Endothelial cell of umbilical vein (primary cell): ENCODE results near the gene ZNF317. TPM values are rescaled to one million over a fixed set of nuclear protein-coding genes. Genes with fewer than 3 reads are reported as not detected.

ENCODE experiments used
- BruUV-seq: library from RNA; stranded (reverse); fragments of 400-500 nt; replicated peaks from 2 replicates; lab custom pipeline; 2021; lab: Mats Ljungman, UMichigan
- CTCF ChIA-PET: fragments of 300-600, 350-600 bp; sonication (Branson Sonifier 250); formaldehyde crosslinking; loops from one replicate; lab custom pipeline; 2021; ENCODE audit warnings: antibody characterized with exemption, inconsistent platforms; lab: Charles Lee
- POLR2A ChIA-PET: fragments of 300-600, 350-600 bp; sonication (Branson Sonifier 250); formaldehyde crosslinking; loops from one replicate; lab custom pipeline; 2021; ENCODE audit warnings: antibody characterized with exemption, inconsistent platforms; lab: Charles Lee
- DNase-seq: peaks from one replicate; pipeline ENCODE4 v3.0.0-alpha.2; 2011; ENCODE audit warnings: low read depth, low spot score
- FAIRE-seq: peaks from 2 replicates; lab custom pipeline; 2011; peaks lifted over from hg19 to GRCh38; lab: Jason Lieb, UNC
- H2AFZ ChIP-seq: 2 replicates; pipeline ENCODE4 v1.6.0; 2012; ENCODE audit warnings: low read depth, low read length, control low read depth, inconsistent platforms
- H3K27ac ChIP-seq: 2 replicates; pipeline ENCODE4 v1.5.1; 2011; ENCODE audit warnings: low read depth, mild to moderate bottlenecking, control low read depth, low read length, moderate library complexity; ENCODE audit not compliant: insufficient read depth
- H3K27me3 ChIP-seq, 2 experiments: 2 replicates each; pipeline versions ENCODE4 v1.6.0 to v1.6.1; 2011; ENCODE audit warnings: low read length in 2 of 2, mixed read lengths in 1 of 2; ENCODE audit not compliant: control insufficient read depth in 2 of 2, insufficient read depth in 2 of 2
- H3K36me3 ChIP-seq, 2 experiments: 2 replicates in 1 of 2; 3 replicates in 1 of 2; pipeline ENCODE4 v1.5.1; 2011; ENCODE audit warnings: low read length in 2 of 2, mild to moderate bottlenecking in 1 of 2, moderate library complexity in 1 of 2; ENCODE audit not compliant: control insufficient read depth in 2 of 2, insufficient read depth in 2 of 2; ENCODE audit errors: extremely low read depth in 1 of 2
- H3K4me1 ChIP-seq: 3 replicates; pipeline ENCODE4 v1.5.1; 2011; ENCODE audit warnings: mild to moderate bottlenecking, low read length; ENCODE audit not compliant: control insufficient read depth, insufficient read depth; ENCODE audit errors: extremely low read depth
- H3K4me2 ChIP-seq: 2 replicates; pipeline ENCODE4 v1.6.1; 2011; ENCODE audit warnings: low read length, control low read depth, mixed read lengths; ENCODE audit not compliant: insufficient read depth
- H3K4me3 ChIP-seq, 3 experiments: fragments of 200-600 bp in 1 of 3; sonication (generic), shearing (Covaris generic) in 1 of 3; replicated peaks in 1 of 3; 2 replicates each; pipeline ENCODE4 v1.5.1; 2011 to 2016; ENCODE audit warnings: control low read depth in 3 of 3, low read length in 3 of 3, mild to moderate bottlenecking in 2 of 3, inconsistent platforms in 1 of 3, low read depth in 1 of 3, moderate library complexity in 1 of 3; ENCODE audit not compliant: insufficient read depth in 1 of 3
- H3K79me2 ChIP-seq: 2 replicates; pipeline ENCODE4 v1.6.0; 2012; ENCODE audit warnings: low read length, inconsistent platforms; ENCODE audit not compliant: control insufficient read depth, insufficient read depth
- H3K9ac ChIP-seq: replicated peaks from 2 replicates; pipeline ENCODE3; 2011; ENCODE audit warnings: low read length, control low read depth; ENCODE audit not compliant: insufficient read depth; ENCODE audit errors: extremely low read depth
- H3K9me1 ChIP-seq: replicated peaks from 3 replicates; pipeline ENCODE4 v1.6.0; 2011; ENCODE audit warnings: mild to moderate bottlenecking, low read length; ENCODE audit not compliant: control insufficient read depth, insufficient read depth; ENCODE audit errors: extremely low read depth
- H3K9me3 ChIP-seq: replicated peaks from 2 replicates; pipeline ENCODE4 v1.5.1; 2012; ENCODE audit warnings: low read length, inconsistent platforms; ENCODE audit not compliant: control insufficient read depth, insufficient read depth
- H4K20me1 ChIP-seq: replicated peaks from 2 replicates; pipeline ENCODE3; 2011; ENCODE audit warnings: mild to moderate bottlenecking, low read length; ENCODE audit not compliant: control insufficient read depth, insufficient read depth; ENCODE audit errors: extremely low read depth
- CTCF ChIP-seq, 2 donors: IDR thresholded peaks; 1 replicate in 1 of 2; 2 replicates in 1 of 2; pipeline ENCODE4 v1.5.1; 2011; ENCODE audit warnings: low read length in 2 of 2, mild to moderate bottlenecking in 2 of 2, moderate library complexity in 2 of 2, control low read depth in 1 of 2, inconsistent platforms in 1 of 2, low read depth in 1 of 2; ENCODE audit not compliant: insufficient read depth in 1 of 2; ENCODE audit errors: extremely low read depth in 1 of 2
- EZH2 ChIP-seq: IDR thresholded peaks from 2 replicates; pipeline ENCODE4 v1.6.1; 2012; ENCODE audit warnings: borderline replicate concordance, low read depth, mild to moderate bottlenecking, moderate library complexity, low read length, inconsistent platforms; ENCODE audit not compliant: severe bottlenecking
- FOS ChIP-seq: IDR thresholded peaks from 2 replicates; pipeline ENCODE4 v1.6.1; 2011; ENCODE audit warnings: mild to moderate bottlenecking, low read length, moderate library complexity, borderline replicate concordance; ENCODE audit not compliant: insufficient read depth
- GATA2 ChIP-seq: IDR thresholded peaks from 2 replicates; pipeline ENCODE4 v1.7.0; 2011; ENCODE audit warnings: low read depth, mild to moderate bottlenecking, moderate library complexity, mixed read lengths, low read length; ENCODE audit not compliant: insufficient read length, insufficient read depth
- JUN ChIP-seq: IDR thresholded peaks from 2 replicates; pipeline ENCODE4 v1.6.1; 2011; ENCODE audit warnings: borderline replicate concordance, low read depth; ENCODE audit not compliant: insufficient read length, insufficient read depth
- MAX ChIP-seq: IDR thresholded peaks from 2 replicates; pipeline ENCODE4 v1.6.1; 2011; ENCODE audit not compliant: insufficient read depth, insufficient read length
- MYC ChIP-seq: IDR thresholded peaks from one replicate; pipeline ENCODE4 v1.6.1; 2011; ENCODE audit warnings: mild to moderate bottlenecking, low read depth, low read length
- POLR2A ChIP-seq: IDR thresholded peaks from 2 replicates; pipeline ENCODE4 v1.6.1; 2012; ENCODE audit warnings: low read depth, mild to moderate bottlenecking, control low read depth, low read length
- POLR2AphosphoS5 ChIP-seq: IDR thresholded peaks from 2 replicates; pipeline ENCODE4 v1.6.1; 2012; ENCODE audit warnings: low read depth, mild to moderate bottlenecking, control low read depth, low read length, moderate library complexity; ENCODE audit not compliant: insufficient read depth
- dilution Hi-C: fragments of 300-500 bp; cut with MboI; formaldehyde crosslinking; loops from one replicate; pipeline ENCODE4 v1.15.0; 2019; ENCODE audit warnings: low sequenced_read_pairs; ENCODE audit not compliant: extremely low pct_ligation_motif_present
- intact Hi-C: fragments of 100-400 bp; cut with micrococcal nuclease; formaldehyde crosslinking; loops from one replicate; pipeline ENCODE4 v1.10.0; 2022
- polyA plus RNA-seq, 4 experiments: library from polyadenylated mRNA; depleted of rRNA in 3 of 4; stranded (reverse) in 3 of 4; unstranded in 1 of 4; fragments of >200 nt; gene quantifications; 2 replicates each; pipeline versions ENCODE4 v1.2.1 to v1.2.3, GENCODE V29; 2011 to 2012; ENCODE audit warnings: missing spikeins in 1 of 4
- total RNA-seq: library from RNA; stranded (reverse); gene quantifications from 2 replicates; pipeline ENCODE4 v1.2.3, GENCODE V29; 2021

The ZNF317 gene
- total and polyA plus RNA-seq, 2 donors (not counting 3 experiments of a cell fraction or from before 2014, with no cell fraction given), result 14.2 to 29.5 TPM

GRCh38 chr19:9171393-9171991, 31.3 kb downstream of the ZNF317 start:
- BruUV-seq, result no TSS peak
- H3K9me1 ChIP-seq, result no peaks in the 10 kb centered on the region
- no peaks in the 10 kb centered on the region for H3K9me3 ChIP-seq
- H3K27ac ChIP-seq, result no peak overlapping the region
- H3K36me3 ChIP-seq, result no peaks in the 10 kb centered on the region
- no peak overlapping the region for H3K4me3 ChIP-seq
- FAIRE-seq, result no peak
- no peaks in the 10 kb centered on the region for H4K20me1 ChIP-seq
- CTCF ChIA-PET, result no interaction called here
- H3K4me1 ChIP-seq, result no peaks in the 10 kb centered on the region
- H2AFZ ChIP-seq, result no peak overlapping the region
- no peaks in the 10 kb centered on the region for H3K27me3 ChIP-seq
- H3K79me2 ChIP-seq, result no peaks in the 10 kb centered on the region
- TF ChIP-seq EZH2, result no peak
- TF ChIP-seq CTCF (IDR thresholded peaks at IDR 0.05; ENCODE audit: extremely low read depth in 1 of 2, insufficient read depth in 1 of 2, low read depth in 1 of 2, low read length in 2 of 2), result no peak
- no peak for TF ChIP-seq GATA2
- no peak for TF ChIP-seq POLR2AphosphoS5
- TF ChIP-seq FOS, result no peak
- no peak for TF ChIP-seq JUN
- no peak for TF ChIP-seq MYC
- no peak for TF ChIP-seq POLR2A
- TF ChIP-seq MAX, result no peak
- POLR2A ChIA-PET, result no interaction called here
- DNase-seq, result no peak
- intact Hi-C loops (no loop called here), dilution Hi-C loops (no loop called here)
- H3K9ac ChIP-seq, result no peak overlapping the region
- H3K4me2 ChIP-seq, result no peak overlapping the region
